GM12878 (cell line): ENCODE measurements around the gene CACNA1S. TPM values are rescaled to one million over a fixed set of nuclear protein-coding genes. Genes with fewer than 3 reads are reported as not detected.

ENCODE experiments used
- ATAC-seq: fragments of 200-7000 bp; cut with Tn5 transposase; 3 replicates; pipeline ENCODE4 v1.9.1; 2020; ENCODE audit warnings: mild to moderate bottlenecking, moderate library complexity
- BruUV-seq: library from RNA; stranded (reverse); fragments of 400-500 nt; replicated peaks from 2 replicates; lab custom pipeline; 2021; lab: Mats Ljungman, UMichigan
- CTCF ChIA-PET: fragments of 300-600 bp; sonication (Branson Sonifier 250); formaldehyde crosslinking; extraction: SDS; loops from one replicate; lab custom pipeline; 2021; ENCODE audit warnings: inconsistent platforms; lab: Yijun Ruan, JAX
- POLR2A ChIA-PET: fragments of 350-600 bp; formaldehyde crosslinking; extraction: SDS; loops from one replicate; lab custom pipeline; 2021; ENCODE audit warnings: inconsistent platforms; lab: Charles Lee
- RAD21 ChIA-PET: fragments of 300-600 bp; sonication (Branson Sonifier 250); formaldehyde crosslinking; loops from one replicate; lab custom pipeline; 2023; ENCODE audit warnings: antibody characterized with exemption; ENCODE audit not compliant: unreplicated experiment; lab: Charles Lee
- SMC1A ChIA-PET: fragments of 300-600 bp; sonication (Branson Sonifier 250); formaldehyde crosslinking; loops from one replicate; lab custom pipeline; 2023; ENCODE audit not compliant: unreplicated experiment, uncharacterized antibody; lab: Charles Lee
- DNase-seq: peaks from one replicate; pipeline ENCODE4 v3.0.0-alpha.2; 2011; ENCODE audit warnings: low read depth, low spot score
- FAIRE-seq: peaks from 3 replicates; lab custom pipeline; 2011; peaks lifted over from hg19 to GRCh38; lab: Jason Lieb, UNC
- H2AFZ ChIP-seq: 2 replicates; pipeline ENCODE4 v1.6.0; 2011; ENCODE audit warnings: low read depth, low read length, control low read depth; ENCODE audit not compliant: control insufficient read depth
- H3K27ac ChIP-seq: 2 replicates; pipeline ENCODE4 v1.5.1; 2011; ENCODE audit warnings: control low read depth; ENCODE audit not compliant: control insufficient read depth, insufficient read depth
- H3K27me3 ChIP-seq, 2 experiments: replicated peaks in 1 of 2; 2 replicates each; pipeline versions ENCODE4 v1.6.0 to v1.6.1; 2011; ENCODE audit warnings: low read length in 1 of 2; ENCODE audit not compliant: control insufficient read depth in 2 of 2, insufficient read depth in 2 of 2
- H3K36me3 ChIP-seq, 2 experiments: 2 replicates each; pipeline ENCODE4 v1.5.1; 2011; ENCODE audit warnings: low read length in 1 of 2; ENCODE audit not compliant: control insufficient read depth in 2 of 2, insufficient read depth in 2 of 2
- H3K4me1 ChIP-seq: 2 replicates; pipeline ENCODE4 v1.6.1; 2011; ENCODE audit warnings: mild to moderate bottlenecking, low read length, moderate library complexity, mixed read lengths; ENCODE audit not compliant: control insufficient read depth, insufficient read depth
- H3K4me2 ChIP-seq: 2 replicates; pipeline ENCODE4 v1.6.0; 2011; ENCODE audit warnings: control low read depth; ENCODE audit not compliant: control insufficient read depth, insufficient read depth
- H3K4me3 ChIP-seq: fragments of 200-600 bp; sonication (generic); 2 replicates; pipeline ENCODE4 v1.5.1; 2016
- H3K79me2 ChIP-seq: 2 replicates; pipeline ENCODE4 v1.6.0; 2011; ENCODE audit warnings: low read length; ENCODE audit not compliant: control insufficient read depth, insufficient read depth
- H3K9ac ChIP-seq: 2 replicates; pipeline ENCODE4 v1.8.0; 2011; ENCODE audit warnings: low read length, control low read depth, mixed read lengths; ENCODE audit not compliant: control insufficient read depth, insufficient read depth
- H3K9me3 ChIP-seq: replicated peaks from 3 replicates; pipeline ENCODE4 v1.5.1; 2011; ENCODE audit warnings: mild to moderate bottlenecking, low read length; ENCODE audit not compliant: control insufficient read depth, insufficient read depth
- H4K20me1 ChIP-seq: 2 replicates; pipeline ENCODE4 v1.6.0; 2011; ENCODE audit not compliant: control insufficient read depth, insufficient read depth
- BCLAF1 ChIP-seq: fragments of 450-650 bp; IDR thresholded peaks from 2 replicates; pipeline ENCODE4 v1.6.1; 2017; ENCODE audit warnings: antibody characterized with exemption, mild to moderate bottlenecking, moderate library complexity
- CBFB ChIP-seq: IDR thresholded peaks from 2 replicates; pipeline ENCODE4 v1.6.1; 2016; ENCODE audit warnings: antibody characterized with exemption, low read depth
- CHD4 ChIP-seq: fragments of 200-600 bp; sonication (generic); IDR thresholded peaks from 2 replicates; pipeline ENCODE4 v1.6.1; 2016; ENCODE audit warnings: mild to moderate bottlenecking
- ELK1 ChIP-seq: IDR thresholded peaks from 2 replicates; pipeline ENCODE4 v1.6.1; 2012; ENCODE audit warnings: low read depth, low read length, improper control_type of control experiment
- FOS ChIP-seq: IDR thresholded peaks from 3 replicates; pipeline ENCODE4 v1.6.1; 2011; ENCODE audit warnings: borderline replicate concordance; ENCODE audit not compliant: insufficient read length; ENCODE audit errors: extremely low read depth
- FOXK2 ChIP-seq: fragments of 450-650 bp; IDR thresholded peaks from 2 replicates; pipeline ENCODE4 v1.6.1; 2017; ENCODE audit warnings: mild to moderate bottlenecking, moderate library complexity
- IKZF1 ChIP-seq: fragments of 450-650 bp; conservative IDR thresholded peaks from 2 replicates; pipeline ENCODE4 v1.6.1; 2017; ENCODE audit warnings: antibody characterized with exemption, mild to moderate bottlenecking
- IRF4 ChIP-seq: IDR thresholded peaks from 2 replicates; pipeline ENCODE4 v1.6.1; 2011; ENCODE audit warnings: low read depth, low read length
- KAT2A ChIP-seq: conservative IDR thresholded peaks from 2 replicates; pipeline ENCODE4 v1.6.1; 2011; ENCODE audit warnings: low read depth, low read length; ENCODE audit not compliant: control insufficient read depth
- KLF5 ChIP-seq: fragments of 450-650 bp; IDR thresholded peaks from 2 replicates; pipeline ENCODE4 v1.6.1; 2014; ENCODE audit warnings: mild to moderate bottlenecking; ENCODE audit not compliant: partially characterized antibody
- MTA2 ChIP-seq: fragments of 450-650 bp; IDR thresholded peaks from 2 replicates; pipeline ENCODE4 v1.6.1; 2016; ENCODE audit warnings: low read depth, mild to moderate bottlenecking, moderate library complexity
- NR2C1 ChIP-seq: fragments of 450-650 bp; IDR thresholded peaks from 2 replicates; pipeline ENCODE4 v1.6.1; 2017; ENCODE audit warnings: antibody characterized with exemption, mild to moderate bottlenecking, moderate library complexity
- POLR2A ChIP-seq: IDR thresholded peaks from 2 replicates; pipeline ENCODE4 v1.6.1; 2011; ENCODE audit warnings: low read depth, mild to moderate bottlenecking, low read length
- POLR2AphosphoS5 ChIP-seq: IDR thresholded peaks from 2 replicates; pipeline ENCODE4 v1.6.1; 2011; ENCODE audit warnings: mild to moderate bottlenecking, low read length, inconsistent platforms
- REST ChIP-seq: IDR thresholded peaks from 2 replicates; pipeline ENCODE4 v1.6.1; 2012; ENCODE audit warnings: mild to moderate bottlenecking, low read depth, low read length
- SIN3A ChIP-seq: IDR thresholded peaks from 2 replicates; pipeline ENCODE4 v1.6.1; 2012; ENCODE audit warnings: low read depth, low read length, improper control_type of control experiment
- SMARCA5 ChIP-seq: fragments of 450-650 bp; IDR thresholded peaks from 2 replicates; pipeline ENCODE4 v1.6.1; 2017; ENCODE audit warnings: mild to moderate bottlenecking
- SUZ12 ChIP-seq: fragments of 200-600 bp; sonication (generic); IDR thresholded peaks from one replicate; pipeline ENCODE4 v1.6.1; 2018; ENCODE audit warnings: antibody characterized with exemption, mild to moderate bottlenecking; ENCODE audit not compliant: unreplicated experiment
- YBX1 ChIP-seq: fragments of 450-650 bp; IDR thresholded peaks from 2 replicates; pipeline ENCODE4 v1.6.1; 2016; ENCODE audit warnings: antibody characterized with exemption
- whole genome bisulfite sequencing: methylation state at CpG from one replicate; pipeline ENCODE4 v1.1.6; 2016; ENCODE audit warnings: low lambda C conversion rate; ENCODE audit not compliant: insufficient replicate concordance, insufficient coverage; ENCODE audit errors: missing lambda C conversion rate; 5-methylcytosine and 5-hydroxymethylcytosine counted together
- in situ Hi-C: fragments of 300-500 bp; cut with MboI; formaldehyde crosslinking; loops from 9 replicates; pipeline ENCODE4 v1.14.3; 2018; ENCODE audit warnings: mixed read lengths
- intact Hi-C: fragments of 100-400 bp; cut with micrococcal nuclease; formaldehyde crosslinking; loops from one replicate; pipeline ENCODE4 v1.14.2; 2022; ENCODE audit not compliant: unreplicated experiment
- polyA plus RNA-seq, 11 experiments: library from polyadenylated mRNA; depleted of rRNA in 4 of 11; unstranded in 6 of 11; stranded (reverse) in 5 of 11; fragments of >200 nt; fragmentation: Nextera tagmentation in 4 of 11; fragmentation: Illumina TruSeq in 1 of 11; extraction: Ambion mirVana in 4 of 11; extraction: Trizol in 1 of 11; gene quantifications; 1 replicate in 1 of 11; 2 replicates in 10 of 11; pipeline versions ENCODE4 v1.2.1 to v1.2.3, GENCODE V29; 2011 to 2016; ENCODE audit warnings: inconsistent platforms in 2 of 11, missing spikeins in 2 of 11, low read depth in 1 of 11
- total RNA-seq, 4 experiments: library from RNA; depleted of rRNA in 3 of 4; stranded (reverse); fragments of >200 nt in 3 of 4; fragmentation: Illumina TruSeq in 1 of 4; extraction: Trizol in 1 of 4; gene quantifications; 2 replicates each; pipeline versions ENCODE4 v1.2.1 to v1.2.3, GENCODE V29; 2013 to 2021

CACNA1S gene
- total and polyA plus RNA-seq, 10 of the 15 experiments (the other 5 are each of a cell fraction or from before 2014, with no cell fraction given), result under 0.01 to 0.04 (median 0.02) TPM; not detected in 6

- no peak for DNase-seq
- 39% methylated on average over 4 of the region's 4 CpGs for WGBS
- Histone ChIP-seq H3K4me1 (peaks cover 80% of the 10 kb centered on the region), H4K20me1 (no peaks in the 10 kb centered on the region), H3K79me2 (peaks cover 59% of the 10 kb centered on the region), H3K9me3 (no peaks in the 10 kb centered on the region), H3K9ac (peak overlapping the region; percentile 54), H3K4me2 (peak overlapping the region; percentile 97), H3K4me3 (peak overlapping the region; percentile 93), H3K36me3 (no peaks in the 10 kb centered on the region), H3K27ac (peak overlapping the region; percentile 94), H2AFZ (no peak overlapping the region), H3K27me3 (no peaks in the 10 kb centered on the region)
- TSS peak; percentile 94 for BruUV-seq
- CTCF ChIA-PET, result interaction anchor here (1.0 to 16.7 kb wide), 12 partner anchors 8 to 461 kb away, joined by 3 to 250 read pairs (median 10); partner anchors contain the start of gene KIF14
- ATAC-seq, result peak; percentile 55
- SMC1A ChIA-PET, result interaction anchor here (0.7 to 10.3 kb wide), 17 partner anchors 9 to 461 kb away, joined by 3 to 91 read pairs (median 4); partner anchors contain the start of gene INAVA
- in situ Hi-C loops (no loop called here), intact Hi-C loops (loop anchor here (5.0 kb wide), 1 partner anchor 128 kb away; the partner anchor contains the start of gene INAVA)
- no peak for TF ChIP-seq CBFB
- no peak for TF ChIP-seq FOS
- no peak for TF ChIP-seq POLR2AphosphoS5
- no peak for TF ChIP-seq IKZF1
- TF ChIP-seq POLR2A, result no peak
- TF ChIP-seq FOXK2, result no peak
- no peak for TF ChIP-seq MTA2
- TF ChIP-seq SUZ12, result no peak
- TF ChIP-seq YBX1, result no peak
- TF ChIP-seq NR2C1, result no peak
- TF ChIP-seq SIN3A, result no peak
- TF ChIP-seq ELK1, result no peak
- no peak for TF ChIP-seq BCLAF1
- no peak for TF ChIP-seq KLF5
- TF ChIP-seq REST, result no peak
- TF ChIP-seq SMARCA5, result no peak
- TF ChIP-seq KAT2A, result no peak
- TF ChIP-seq IRF4, result no peak
- no peak for TF ChIP-seq CHD4
- FAIRE-seq, result no peak
- POLR2A ChIA-PET, result interaction anchor here (0.6 to 4.6 kb wide), 8 partner anchors 11 to 393 kb away, joined by 3 to 27 read pairs (median 8); no protein-coding TSS in a partner anchor
- RAD21 ChIA-PET, result interaction anchor here (0.8 to 15.8 kb wide), 16 partner anchors 8 to 461 kb away, joined by 3 to 239 read pairs (median 6); partner anchors contain the start of gene KIF14
Observed at GRCh38 chr1:201020040-201020591, 92.1 kb downstream of the CACNA1S start.
